Stimulated activated CD4-positive, alpha-beta T cell treated with anti-CD3 and anti-CD28 coated beads, Interleukin-12 subunit alpha, Interleukin-12 subunit beta, amount 100 ng/mL, for 48 hours (primary cell): ENCODE data around the gene MINDY4.
"Not testable (repeated sequence)": the region's sequence is repeated elsewhere in the genome, so short reads cannot be mapped to it uniquely, and the experiment has no call there.

Experiments used
- DNase-seq, 3 donors: peaks; one replicate each; pipeline ENCODE4 v3.0.0-alpha.2; 2020; ENCODE audit warnings: low read depth in 2 of 3, low spot score in 1 of 3

MINDY4 gene

DNA sequence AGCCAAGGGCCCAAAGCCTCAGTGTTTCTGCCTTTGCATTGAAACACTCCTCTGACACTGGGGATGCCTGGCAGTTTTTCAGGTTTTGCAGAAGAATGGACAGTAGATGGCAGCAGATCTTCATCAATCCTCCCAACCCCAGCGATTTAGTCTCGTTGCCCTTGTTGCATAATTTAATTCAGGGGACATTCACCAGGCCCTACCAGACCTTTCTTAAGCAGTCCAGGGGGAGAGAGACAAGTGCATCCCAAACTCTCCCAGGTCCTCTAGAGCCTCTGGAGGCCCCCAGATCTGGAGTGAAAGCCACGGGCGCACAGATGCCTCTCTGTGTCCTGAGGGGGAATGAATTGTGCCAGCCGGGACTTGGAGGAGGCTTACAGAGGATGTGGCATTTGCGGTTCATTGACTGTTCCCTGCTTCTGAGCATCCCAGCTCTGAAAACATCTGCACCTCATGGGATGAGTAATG is 29.6 kb downstream of the MINDY4 start:
- peak in 1 of 3 donors; percentile 11 for DNase-seq

DNA sequence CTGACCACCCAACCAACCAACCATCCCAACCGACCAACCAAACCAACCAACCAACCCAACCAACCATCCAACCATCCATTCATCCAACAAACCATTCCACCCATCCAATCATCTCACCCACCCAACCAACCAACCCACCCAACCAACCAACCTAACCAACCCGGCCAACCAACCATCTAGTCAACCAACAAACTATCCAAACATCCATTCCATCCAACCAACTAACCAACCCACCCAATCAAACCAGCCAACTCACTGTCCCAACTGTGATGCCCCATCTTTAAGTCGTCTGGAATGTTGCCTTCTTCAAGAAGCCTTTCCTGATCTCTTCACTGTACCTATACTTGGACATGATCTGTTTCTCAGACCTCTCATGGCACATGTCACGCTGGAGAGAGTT is 31.6 kb downstream of the MINDY4 start:
- DNase-seq = no peak

DNA sequence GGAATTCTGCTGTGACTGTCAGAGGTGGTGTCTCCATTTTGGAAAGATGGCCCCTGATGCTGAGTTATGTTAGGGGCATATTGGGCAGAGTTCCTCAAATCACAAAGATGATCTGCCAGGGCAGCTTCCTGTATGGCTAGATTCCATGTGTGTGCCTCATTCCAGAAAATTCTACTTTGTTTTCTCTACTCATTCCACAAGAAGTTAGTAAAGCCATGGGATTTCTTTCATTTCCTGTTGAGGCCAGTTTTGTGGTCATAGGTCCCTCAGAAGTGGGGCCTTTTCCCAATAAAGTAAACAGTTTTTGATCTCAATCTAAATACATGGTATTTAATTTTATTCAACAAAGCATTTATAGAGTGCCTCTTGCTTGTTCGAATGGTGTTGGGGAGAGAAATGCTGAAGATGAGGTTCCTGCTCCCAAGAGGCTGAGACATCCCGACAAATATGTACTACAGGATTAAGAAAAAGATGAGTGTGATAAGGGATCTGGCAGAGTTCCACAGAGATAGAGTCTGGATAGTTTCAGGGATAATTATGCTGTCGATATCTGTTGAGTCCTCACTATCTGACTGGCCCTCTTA is 33.0 kb downstream of the MINDY4 start:
- no peak for DNase-seq

DNA sequence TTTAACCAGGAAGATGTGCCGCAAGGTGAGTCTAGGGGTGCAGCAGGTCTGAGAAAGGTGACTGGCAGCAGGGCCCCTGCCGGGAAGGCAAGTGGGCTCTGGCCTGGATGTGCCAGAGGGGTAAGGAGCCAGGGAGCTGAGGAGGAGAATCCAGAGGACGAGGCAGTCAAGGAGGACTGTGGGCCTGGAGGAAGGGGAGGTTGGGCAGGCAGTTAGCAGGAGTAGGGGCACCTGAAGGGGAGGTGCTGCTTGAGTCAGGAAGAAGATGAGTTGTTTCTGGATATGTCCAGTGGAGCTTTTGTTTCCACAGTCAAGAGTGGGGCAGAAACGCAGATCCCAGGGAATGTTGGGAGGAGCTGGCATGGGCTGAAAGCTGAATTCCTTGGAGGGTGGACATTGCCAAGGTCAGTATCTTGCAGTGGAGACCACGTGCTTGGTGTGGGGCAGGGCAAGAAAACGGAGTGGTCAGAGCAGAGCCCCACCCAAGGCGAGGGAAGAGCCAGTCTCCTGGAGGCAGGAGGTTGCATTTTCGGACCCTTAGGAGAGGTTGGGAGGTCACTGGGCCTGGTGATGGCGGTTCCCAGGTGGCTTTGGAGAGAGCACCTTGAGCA is 34.0 kb downstream of the MINDY4 start:
- DNase-seq = no peak

DNA sequence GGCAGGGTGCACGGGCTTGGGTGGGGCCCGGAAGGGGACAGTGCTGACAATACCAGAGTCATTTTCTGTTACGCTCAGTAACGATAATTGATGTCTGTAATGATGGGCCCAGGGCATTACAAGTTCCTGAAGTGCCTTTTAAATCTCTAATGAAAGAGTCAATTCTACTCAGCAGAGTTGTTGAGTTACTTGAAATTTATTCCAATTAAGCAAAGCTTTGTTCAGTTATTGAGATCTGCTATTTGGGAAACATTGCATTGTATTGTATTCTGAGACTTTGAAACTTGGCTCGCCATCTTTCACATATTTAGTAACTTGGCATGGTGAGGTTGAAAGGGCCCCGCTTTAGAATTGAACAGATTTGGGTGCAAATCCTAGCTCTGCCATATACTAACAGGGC is 34.7 kb downstream of the MINDY4 start:
- no peak for DNase-seq

DNA sequence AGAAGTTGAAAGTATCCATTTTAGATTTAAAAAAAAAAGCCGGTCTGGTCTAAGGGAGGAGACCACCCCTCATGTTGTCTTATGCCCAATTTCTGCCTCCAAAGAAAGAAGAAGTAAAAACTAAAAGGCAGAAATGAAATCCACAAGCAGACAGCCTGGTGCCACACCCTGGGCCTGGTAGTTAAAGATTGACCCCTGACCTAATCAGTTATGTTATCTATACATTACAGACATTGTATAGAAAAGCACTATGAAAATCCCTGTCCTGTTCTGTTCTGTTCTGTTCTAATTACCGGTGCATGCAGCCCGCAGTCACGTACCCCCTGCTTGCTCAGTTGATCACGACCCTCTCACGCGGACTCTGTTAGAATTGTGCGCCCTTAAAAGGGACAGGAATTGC is 36.3 kb downstream of the MINDY4 start:
- DNase-seq = not testable (repeated sequence)

DNA sequence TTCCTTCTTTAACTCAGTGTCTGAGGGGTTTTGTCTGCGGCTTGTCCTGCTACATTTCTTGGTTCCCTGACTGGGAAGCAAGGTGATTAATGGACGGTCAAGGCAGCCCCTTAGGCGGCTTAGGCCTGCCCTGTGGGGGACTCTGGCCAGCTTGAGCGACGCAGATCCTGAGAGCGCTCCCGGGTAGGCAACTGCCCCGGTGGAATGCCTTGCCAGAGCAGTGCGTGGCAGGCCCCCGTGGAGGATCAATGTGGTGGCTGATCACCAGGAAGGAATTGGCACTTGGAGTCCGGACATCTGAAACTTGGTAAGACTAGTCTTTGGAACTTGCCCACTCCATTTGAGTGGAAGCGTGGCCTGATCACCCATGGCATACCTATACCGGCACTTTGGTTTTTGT is 36.7 kb downstream of the MINDY4 start:
- not testable (repeated sequence) for DNase-seq

DNA sequence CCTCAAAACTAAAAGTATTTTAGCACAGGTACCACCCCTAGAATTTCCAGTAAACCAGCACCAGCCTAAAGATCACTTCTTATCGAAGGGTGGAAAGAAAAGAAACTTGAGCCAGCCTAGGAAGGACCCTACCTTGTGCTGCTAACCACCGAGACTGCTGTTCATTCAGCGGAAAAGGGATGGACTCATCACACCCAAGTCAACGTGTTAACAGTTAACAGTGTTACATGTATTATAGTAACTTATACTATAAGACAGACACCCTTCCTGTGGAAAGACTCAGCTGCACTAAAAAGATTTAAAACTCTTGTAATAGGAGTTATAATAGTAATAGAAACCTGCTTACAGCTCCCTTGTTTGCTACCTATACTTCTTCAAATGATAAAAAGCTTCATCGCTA is 39.8 kb downstream of the MINDY4 start:
- DNase-seq = no peak

DNA sequence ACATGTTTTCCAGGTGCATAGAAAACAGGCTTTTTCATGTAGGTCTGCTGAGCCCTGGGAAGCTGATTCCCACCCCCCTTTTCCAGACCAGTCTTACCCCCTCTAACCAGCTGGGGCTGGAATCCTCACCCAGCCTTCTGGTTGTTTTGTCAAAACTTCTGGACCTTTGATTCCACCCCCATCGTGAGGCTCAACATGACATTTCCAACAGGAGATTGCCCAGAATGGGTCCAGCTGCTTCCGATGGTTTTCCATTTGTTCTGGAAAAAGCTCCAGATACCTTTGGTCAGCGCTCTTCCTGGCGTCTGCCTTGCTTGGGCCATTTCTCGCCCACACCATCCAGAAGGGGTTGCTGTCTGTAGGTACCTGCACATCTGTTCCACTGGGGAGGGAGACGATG is 41.5 kb downstream of the MINDY4 start:
- DNase-seq = no peak

DNA sequence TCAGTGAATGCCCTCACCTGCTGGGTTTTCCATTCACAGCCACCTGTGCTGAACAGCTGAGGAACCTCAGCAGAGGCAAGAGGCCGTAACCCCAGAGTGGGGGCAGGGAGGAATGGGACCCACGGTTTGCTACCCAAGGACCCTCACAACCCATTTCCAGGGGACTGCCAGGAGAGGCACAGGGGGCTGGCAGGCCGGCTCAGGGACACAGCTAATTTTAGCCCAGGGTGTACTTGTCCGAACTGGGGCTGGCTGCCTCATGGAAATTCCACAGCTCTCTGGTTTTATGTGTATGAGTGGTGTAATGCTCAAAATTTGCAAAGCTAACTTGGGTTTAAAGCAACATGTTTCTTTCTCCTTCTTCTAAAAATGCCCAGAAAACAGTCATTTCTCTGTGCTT is 42.2 kb downstream of the MINDY4 start:
- DNase-seq = no peak

DNA sequence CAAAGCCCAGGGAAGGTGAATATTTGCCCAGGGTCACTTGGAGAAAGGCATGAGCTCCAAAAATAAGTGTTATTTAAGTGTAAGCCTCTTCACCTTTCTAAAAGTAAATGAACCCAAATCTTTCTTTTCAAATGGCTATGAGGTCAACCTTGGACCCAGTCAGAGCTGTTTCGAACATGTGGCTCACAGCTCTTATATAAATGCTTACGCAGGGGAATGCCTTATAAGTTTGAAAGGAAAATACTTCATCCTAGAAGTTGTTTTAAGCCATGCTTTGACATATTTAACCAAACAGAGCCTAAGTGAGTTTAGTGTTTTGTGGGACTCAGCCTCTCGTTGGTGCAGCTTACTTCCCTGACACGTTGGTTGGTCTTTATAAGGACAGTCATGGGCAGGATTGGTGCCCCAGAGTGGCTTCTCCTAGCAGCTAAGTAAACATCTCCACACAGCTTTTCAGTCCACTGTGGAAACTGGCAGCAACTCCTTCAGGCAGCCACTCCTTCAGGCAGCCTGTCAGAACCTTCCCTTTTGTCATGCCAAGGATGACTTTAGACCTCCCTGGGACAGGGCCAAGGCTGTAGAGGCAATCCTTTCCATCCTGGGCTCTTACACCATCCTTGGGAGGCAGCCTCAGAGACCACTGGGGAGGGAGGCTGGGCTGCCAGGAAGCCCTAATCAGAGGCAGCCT is 43.6 kb downstream of the MINDY4 start:
- DNase-seq = no peak

DNA sequence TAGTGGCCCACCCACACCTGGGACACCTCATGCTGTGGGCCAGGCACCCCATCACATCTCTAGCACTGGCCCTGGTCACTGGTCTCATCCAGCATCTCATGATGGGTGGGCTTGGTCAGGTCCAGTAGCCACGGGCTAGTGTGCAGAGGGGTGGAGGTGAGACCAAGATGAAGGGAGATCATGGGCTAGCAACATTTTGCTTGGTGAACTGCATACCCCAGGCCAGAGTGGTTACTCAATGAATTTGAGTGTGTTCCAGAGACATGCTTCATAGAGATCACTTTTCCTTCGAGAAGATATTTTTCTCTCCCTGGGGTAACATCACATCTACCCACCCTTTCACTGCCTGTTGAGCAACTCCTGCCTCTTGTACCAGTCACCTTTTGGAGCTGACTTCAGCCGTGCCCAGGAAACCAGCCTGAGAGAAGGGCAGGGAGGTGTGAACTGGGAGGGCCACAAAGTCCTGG is 44.2 kb downstream of the MINDY4 start:
- no peak for DNase-seq

DNA sequence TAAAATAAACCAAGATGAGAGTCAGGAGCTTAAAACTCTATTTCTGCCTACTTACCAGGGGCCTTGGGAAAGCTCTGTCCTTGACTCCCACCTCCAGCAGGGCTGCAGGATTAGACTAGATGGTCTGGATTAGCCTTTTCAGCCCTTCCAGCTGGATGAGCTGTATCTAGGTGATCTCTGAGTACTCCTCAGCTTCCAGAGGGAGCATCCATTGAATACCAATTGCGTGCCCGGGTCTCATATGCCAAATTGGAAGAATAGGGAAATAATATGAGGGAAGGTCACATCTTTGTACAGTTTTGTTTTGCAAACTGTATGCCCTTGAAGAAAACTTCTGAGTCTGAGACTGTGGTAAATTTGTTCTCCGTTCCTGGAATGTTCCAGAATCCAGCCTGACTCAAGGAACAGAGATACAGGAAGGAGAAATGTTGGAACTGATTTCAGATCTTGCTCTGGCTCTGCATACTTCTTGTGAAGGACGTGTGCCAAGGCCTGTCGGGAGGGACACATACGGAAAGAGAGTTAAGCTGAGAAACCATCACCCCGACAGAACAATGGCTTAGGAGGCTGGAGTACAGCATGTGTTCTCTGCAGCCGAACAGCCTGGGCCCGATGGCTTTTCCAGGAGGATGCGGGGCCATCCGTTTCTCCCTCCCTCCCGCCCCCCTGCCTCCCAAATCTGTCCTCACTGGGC is 44.9 kb downstream of the MINDY4 start:
- DNase-seq = no peak

DNA sequence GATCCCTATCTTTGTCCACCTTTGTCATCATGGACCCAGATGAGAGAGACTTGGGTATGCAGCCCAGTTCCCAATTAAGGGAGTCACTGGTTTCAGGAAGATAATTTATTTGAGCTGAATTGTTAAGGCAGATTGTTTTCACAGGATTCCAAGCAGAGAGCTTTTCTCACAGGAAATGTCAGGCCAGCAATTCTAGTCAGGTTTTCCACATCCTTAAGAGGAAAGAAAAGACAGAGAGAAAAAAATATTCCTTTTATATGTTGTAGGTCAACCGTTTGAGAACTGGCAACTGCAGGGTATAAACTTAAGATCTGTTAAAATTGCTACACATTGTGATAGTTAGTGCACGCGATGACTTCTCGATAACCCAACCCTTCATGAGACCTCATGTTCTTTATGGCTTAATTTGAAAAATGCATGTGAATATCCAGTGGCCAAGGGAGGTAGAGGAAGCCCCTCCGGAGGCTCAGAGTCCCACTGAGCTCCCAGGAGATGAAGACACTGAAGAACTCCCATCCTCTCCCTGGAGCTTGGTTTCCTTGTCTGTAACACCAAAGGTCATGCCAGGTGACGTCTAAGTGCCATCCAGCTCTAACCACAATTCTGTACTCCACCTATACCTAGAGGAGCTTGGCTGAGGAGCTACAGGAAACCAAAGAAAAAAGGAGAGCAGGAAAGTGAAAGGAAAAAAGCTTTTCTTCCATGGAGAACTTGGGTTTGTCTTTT is 45.6 kb downstream of the MINDY4 start:
- no peak for DNase-seq

DNA sequence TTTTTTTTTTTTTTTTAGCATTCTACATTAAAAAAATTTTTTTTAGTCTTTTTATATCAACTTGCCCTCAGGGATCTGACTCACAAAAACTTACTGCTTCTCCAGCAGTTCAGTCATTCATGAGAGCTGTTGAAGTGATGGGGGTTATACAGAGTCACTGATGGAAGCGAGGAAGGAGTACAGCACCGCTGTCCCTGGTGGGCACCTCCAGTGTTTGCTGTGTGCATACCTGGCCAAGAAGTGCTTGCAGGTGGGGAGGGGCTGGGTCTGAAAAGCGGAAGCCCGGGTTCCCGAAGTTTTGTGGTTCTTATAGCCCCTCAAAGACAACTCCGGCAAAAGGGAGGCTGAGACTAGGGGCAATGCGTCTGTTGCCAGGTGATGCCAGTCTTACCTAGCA is 46.2 kb downstream of the MINDY4 start:
- no peak for DNase-seq

DNA sequence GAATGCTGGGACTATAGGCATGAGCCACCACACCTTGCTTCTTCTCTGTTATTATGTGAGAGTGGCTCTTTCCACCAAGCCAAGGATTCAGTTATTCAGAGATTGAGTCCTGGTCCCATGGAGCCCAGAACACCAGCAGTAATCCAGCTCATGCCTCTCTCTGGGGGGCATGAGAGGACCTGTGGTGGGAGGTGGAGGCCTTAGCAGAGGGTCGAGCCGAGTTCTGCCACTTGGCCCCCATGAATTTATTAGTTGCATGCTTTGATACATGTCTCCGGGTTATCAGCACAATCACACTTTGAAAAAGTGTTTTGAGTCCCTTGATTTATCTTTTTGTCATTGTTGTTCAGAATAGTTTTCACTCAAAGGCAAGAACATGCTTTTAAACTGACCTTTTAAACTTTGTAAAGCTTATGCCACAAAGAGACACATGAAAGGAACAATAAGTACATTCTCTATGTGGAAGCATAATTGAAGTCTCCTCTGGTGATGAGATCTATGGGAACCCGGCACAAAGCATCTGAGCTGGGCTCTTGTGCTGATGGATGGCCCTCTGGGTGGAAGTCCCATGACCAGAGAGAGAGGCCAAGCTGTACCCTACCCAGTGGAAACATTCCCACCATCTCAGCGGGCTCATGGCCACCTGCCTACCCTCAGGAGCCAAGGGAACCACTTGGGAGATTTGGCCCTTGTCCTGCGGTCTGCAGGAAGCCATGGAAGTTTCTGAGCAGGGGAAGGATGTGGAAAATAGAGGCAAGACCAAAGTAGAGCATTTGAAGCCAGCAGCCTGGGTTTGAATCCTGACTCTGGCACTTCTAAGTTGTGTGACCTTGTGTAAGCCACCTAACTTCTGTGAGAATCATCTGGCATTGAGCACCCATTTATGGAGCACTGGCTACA is 53.9 kb downstream of the MINDY4 start:
- no peak for DNase-seq

DNA sequence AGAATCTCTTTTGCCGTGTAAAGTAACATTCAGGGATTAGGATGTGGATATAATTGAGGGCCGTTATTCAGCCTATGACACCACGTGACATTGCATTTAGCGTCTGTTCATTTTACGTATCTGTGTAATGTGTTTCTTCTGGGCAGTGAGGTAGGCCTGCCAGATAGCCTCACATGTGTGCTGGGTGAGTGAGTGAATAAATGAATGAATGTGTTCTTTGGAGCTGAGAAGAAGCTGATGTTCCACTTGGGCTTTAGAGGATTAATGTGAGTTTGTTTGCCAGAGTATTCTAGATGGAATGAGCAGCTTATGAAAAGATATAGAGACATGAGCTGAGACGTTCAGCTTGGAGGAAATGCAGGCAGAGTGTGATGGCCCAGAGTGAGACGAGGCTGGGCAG is 55.0 kb downstream of the MINDY4 start:
- no peak for DNase-seq

DNA sequence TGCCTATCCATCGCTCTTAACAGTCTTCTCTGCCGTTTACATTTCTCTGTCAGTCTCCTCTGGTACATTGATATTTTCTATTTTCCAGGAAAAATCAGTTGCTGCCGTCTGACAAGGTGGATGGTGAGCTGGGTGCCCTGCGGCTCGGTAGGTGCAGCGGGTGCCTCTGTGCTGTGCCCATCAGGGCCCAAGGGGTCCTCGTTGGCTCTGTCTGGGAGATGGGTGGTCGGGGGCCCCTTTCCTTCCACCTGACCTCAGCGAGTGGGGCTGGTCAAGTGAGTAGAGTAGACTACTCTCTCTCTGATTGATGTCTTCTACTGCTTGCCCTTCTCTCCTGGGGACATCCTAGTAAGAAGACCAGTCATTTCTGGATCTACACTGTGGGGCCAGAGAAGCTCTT is 57.4 kb downstream of the MINDY4 start:
- no peak for DNase-seq

DNA sequence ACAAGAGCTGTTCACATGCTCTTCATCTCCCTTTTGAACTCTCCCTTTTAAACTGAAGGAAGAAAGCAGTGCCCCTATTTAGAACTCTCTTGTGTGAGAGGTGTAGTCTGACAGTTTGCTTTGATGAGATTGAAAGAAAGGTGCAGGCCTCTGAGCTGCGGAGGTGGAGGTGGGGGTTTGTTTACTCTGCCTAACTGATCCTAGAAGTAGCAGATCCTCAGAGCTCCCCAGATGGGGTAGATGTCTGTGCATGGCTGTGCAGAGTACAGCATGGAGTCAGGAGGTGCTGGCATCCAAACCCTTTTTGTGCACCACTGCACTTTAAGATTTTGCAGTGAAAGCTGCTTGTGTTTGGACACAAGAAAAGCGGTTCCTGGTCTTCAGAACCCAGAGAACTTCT is 58.3 kb downstream of the MINDY4 start:
- no peak for DNase-seq

DNA sequence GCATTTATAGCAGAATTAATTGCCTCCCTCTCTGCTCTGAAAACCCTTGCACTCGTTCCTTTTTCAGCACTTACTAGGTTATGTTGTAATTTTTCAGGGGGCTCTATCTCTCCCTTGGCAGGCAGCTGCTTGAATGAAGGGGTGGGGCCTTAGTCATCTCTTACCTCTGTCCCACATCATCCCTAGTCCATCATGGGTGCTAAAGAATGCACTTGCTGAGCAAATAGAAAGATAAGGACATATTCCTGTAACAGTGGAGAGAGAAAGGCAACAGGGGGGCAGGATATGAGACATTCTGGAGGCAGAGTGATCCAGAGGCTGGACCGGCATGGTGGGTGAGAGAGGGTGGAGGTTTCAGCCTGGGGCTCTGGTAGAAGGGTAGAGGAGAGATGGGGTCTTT is 60.0 kb downstream of the MINDY4 start:
- DNase-seq = no peak
